Panc1 (cell line): ENCODE measurements around the gene TMEM184A. TPM values are rescaled to one million over a fixed set of nuclear protein-coding genes. Genes with fewer than 3 reads are reported as not detected.

ENCODE experiments used
- ATAC-seq: fragments of 200-7000 bp; cut with Tn5 transposase; 2 replicates; pipeline ENCODE4 v1.9.1; 2020; ENCODE audit warnings: mild to moderate bottlenecking, moderate library complexity
- BruUV-seq: library from RNA; stranded (reverse); fragments of 400-500 nt; replicated peaks from 2 replicates; lab custom pipeline; 2021; lab: Mats Ljungman, UMichigan
- CTCF ChIA-PET: fragments of 300-600 bp; sonication (Branson Sonifier 250); formaldehyde crosslinking; loops from one replicate; lab custom pipeline; 2022; ENCODE audit warnings: antibody characterized with exemption; lab: Charles Lee
- POLR2A ChIA-PET: fragments of 300-600 bp; sonication (Branson Sonifier 250); formaldehyde crosslinking; loops from one replicate; lab custom pipeline; 2022; ENCODE audit warnings: antibody characterized with exemption; lab: Charles Lee
- DNase-seq: peaks from one replicate; pipeline ENCODE4 v3.0.0-alpha.2; 2010; ENCODE audit warnings: low read depth, low spot score
- H3K27ac ChIP-seq: 2 replicates; pipeline ENCODE4 v1.5.1; 2011; ENCODE audit warnings: mild to moderate bottlenecking, low read length, inconsistent platforms
- H3K27me3 ChIP-seq: fragments of 200-500 bp; sonication (Bioruptor generic); 2 replicates; pipeline ENCODE4 v1.6.0; 2014; ENCODE audit warnings: low read length, inconsistent platforms; ENCODE audit not compliant: control insufficient read depth, insufficient read depth
- H3K36me3 ChIP-seq: fragments of 200-500 bp; sonication (Bioruptor generic); 2 replicates; pipeline ENCODE4 v1.5.1; 2014; ENCODE audit warnings: inconsistent platforms, mild to moderate bottlenecking, low read length, moderate library complexity; ENCODE audit not compliant: control insufficient read depth, insufficient read depth
- H3K4me1 ChIP-seq: 2 replicates; pipeline ENCODE4 v1.5.1; 2011; ENCODE audit warnings: inconsistent platforms, mild to moderate bottlenecking, low read length, moderate library complexity; ENCODE audit not compliant: control insufficient read depth, insufficient read depth
- H3K4me3 ChIP-seq, 2 experiments: 2 replicates each; pipeline ENCODE4 v1.5.1; 2011 to 2012; ENCODE audit warnings: low read depth in 2 of 2, low read length in 2 of 2, mild to moderate bottlenecking in 2 of 2, inconsistent platforms in 1 of 2, moderate library complexity in 1 of 2
- H3K9me3 ChIP-seq: fragments of 200-500 bp; sonication (Bioruptor generic); 2 replicates; pipeline ENCODE4 v1.5.1; 2014; ENCODE audit warnings: low read depth, mild to moderate bottlenecking, inconsistent platforms, low read length, moderate library complexity; ENCODE audit not compliant: control insufficient read depth, insufficient read depth
- POLR2AphosphoS5 ChIP-seq: IDR thresholded peaks from 2 replicates; pipeline ENCODE4 v1.6.1; 2012; ENCODE audit warnings: mild to moderate bottlenecking, low read depth, low read length, moderate library complexity
- SIN3A ChIP-seq: IDR thresholded peaks from 2 replicates; pipeline ENCODE4 v1.6.1; 2012; ENCODE audit warnings: low read depth, mild to moderate bottlenecking, low read length, moderate library complexity, borderline replicate concordance; ENCODE audit not compliant: insufficient read depth
- TCF7L2 ChIP-seq: IDR thresholded peaks from 2 replicates; pipeline ENCODE4 v1.6.1; 2011; ENCODE audit warnings: mild to moderate bottlenecking, low read depth, low read length, inconsistent platforms
- in situ Hi-C: cut with HindIII; loops from 2 replicates; pipeline ENCODE4 v1.10.0; 2016; ENCODE audit warnings: low sequenced_read_pairs, low pct_unique_long_range_greater_than_20kb
- intact Hi-C: fragments of 100-400 bp; cut with micrococcal nuclease; formaldehyde crosslinking; loops from one replicate; pipeline ENCODE4 v1.10.0; 2022; ENCODE audit not compliant: unreplicated experiment
- total RNA-seq: library from RNA; stranded (reverse); gene quantifications from one replicate; pipeline ENCODE4 v1.2.1, GENCODE V29; 2021; ENCODE audit not compliant: unreplicated experiment
- TF ChIP-seq, protein P1 (sequence below), 2 experiments: IDR thresholded peaks; 2 replicates each; pipeline ENCODE4 v1.6.1; 2011 to 2012; ENCODE audit warnings: low read depth in 2 of 2, control low read depth in 1 of 2, low read length in 1 of 2, mild to moderate bottlenecking in 1 of 2, moderate library complexity in 1 of 2; ENCODE audit not compliant: insufficient read depth in 1 of 2
- TF ChIP-seq, protein P2 (sequence below): fragments of 450-650 bp; IDR thresholded peaks from 2 replicates; pipeline ENCODE4 v1.5.1; 2017; ENCODE audit warnings: mild to moderate bottlenecking

The TMEM184A gene
- total RNA-seq, 1 experiment from 2014 or later: 9.2 TPM

DNA sequence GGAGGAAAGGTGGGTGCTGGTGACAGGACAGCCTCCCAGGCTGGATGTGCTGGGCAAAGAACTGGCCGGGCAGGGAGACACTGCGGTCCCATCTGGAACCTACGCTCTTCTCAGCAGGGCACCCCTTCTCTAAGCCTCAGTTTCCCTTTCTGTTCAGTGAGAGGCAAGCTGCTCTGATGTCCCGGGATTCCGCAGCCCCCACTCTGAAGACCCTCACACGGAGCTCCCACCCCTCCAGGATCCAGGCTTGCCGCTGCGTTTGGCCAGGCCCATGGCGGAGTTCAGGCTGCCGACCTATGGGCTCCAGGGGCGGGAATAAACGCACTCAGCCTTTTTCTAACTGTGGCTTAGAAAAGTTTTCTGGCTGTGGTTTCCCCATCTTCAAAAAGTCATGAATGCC, 41.6 kb downstream of the TMEM184A start:
- Histone ChIP-seq H3K36me3 (no peaks in the 10 kb centered on the region), H3K9me3 (no peaks in the 10 kb centered on the region), H3K27me3 (no peaks in the 10 kb centered on the region), H3K4me1 (peaks cover 46% of the 10 kb centered on the region), H3K27ac (peak overlapping the region; percentile 85), H3K4me3 (no peak overlapping the region)
- BruUV-seq: no TSS peak
- no peak for ATAC-seq
- intact Hi-C loops: no loop called here
- POLR2A ChIA-PET: no interaction called here
- CTCF ChIA-PET: interaction anchor here (0.7 kb wide), 1 partner anchor 101 kb away, joined by 19 read pairs; no protein-coding TSS in a partner anchor
- TF ChIP-seq, protein P1, sequence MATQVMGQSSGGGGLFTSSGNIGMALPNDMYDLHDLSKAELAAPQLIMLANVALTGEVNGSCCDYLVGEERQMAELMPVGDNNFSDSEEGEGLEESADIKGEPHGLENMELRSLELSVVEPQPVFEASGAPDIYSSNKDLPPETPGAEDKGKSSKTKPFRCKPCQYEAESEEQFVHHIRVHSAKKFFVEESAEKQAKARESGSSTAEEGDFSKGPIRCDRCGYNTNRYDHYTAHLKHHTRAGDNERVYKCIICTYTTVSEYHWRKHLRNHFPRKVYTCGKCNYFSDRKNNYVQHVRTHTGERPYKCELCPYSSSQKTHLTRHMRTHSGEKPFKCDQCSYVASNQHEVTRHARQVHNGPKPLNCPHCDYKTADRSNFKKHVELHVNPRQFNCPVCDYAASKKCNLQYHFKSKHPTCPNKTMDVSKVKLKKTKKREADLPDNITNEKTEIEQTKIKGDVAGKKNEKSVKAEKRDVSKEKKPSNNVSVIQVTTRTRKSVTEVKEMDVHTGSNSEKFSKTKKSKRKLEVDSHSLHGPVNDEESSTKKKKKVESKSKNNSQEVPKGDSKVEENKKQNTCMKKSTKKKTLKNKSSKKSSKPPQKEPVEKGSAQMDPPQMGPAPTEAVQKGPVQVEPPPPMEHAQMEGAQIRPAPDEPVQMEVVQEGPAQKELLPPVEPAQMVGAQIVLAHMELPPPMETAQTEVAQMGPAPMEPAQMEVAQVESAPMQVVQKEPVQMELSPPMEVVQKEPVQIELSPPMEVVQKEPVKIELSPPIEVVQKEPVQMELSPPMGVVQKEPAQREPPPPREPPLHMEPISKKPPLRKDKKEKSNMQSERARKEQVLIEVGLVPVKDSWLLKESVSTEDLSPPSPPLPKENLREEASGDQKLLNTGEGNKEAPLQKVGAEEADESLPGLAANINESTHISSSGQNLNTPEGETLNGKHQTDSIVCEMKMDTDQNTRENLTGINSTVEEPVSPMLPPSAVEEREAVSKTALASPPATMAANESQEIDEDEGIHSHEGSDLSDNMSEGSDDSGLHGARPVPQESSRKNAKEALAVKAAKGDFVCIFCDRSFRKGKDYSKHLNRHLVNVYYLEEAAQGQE (IDR thresholded peaks at IDR 0.05; ENCODE audit: insufficient read depth in 1 of 2, low read depth in 2 of 2, low read length in 1 of 2): no peak
- no peak for TF ChIP-seq TCF7L2
- TF ChIP-seq SIN3A: no peak
- TF ChIP-seq POLR2AphosphoS5: no peak
- DNase-seq: no peak
- in situ Hi-C loops: no loop called here

DNA sequence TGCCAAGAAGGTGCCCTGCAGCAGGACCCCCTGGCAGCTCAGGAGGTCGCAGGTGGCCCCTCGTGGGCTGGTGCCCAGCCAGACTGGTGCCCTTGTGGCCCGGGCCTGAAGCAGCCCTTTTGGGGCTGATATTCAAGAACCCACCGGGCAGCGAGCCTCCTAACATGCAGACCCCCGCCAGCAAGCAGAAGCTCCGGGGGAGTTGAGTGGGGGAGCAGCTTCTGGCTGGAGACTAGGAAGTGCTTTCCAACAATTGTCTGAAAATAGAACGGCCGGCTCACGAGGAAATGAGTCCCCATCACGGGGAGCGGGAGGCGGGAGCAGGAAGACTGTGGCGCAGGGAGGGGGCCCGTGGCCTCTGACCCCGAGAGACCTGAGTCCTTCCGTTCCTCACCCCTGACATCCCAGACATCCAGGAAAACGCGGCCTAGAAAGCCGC, 42.3 kb downstream of the TMEM184A start:
- no peaks in the 10 kb centered on the region for H3K27me3 ChIP-seq
- in situ Hi-C loops: no loop called here
- peaks cover 46% of the 10 kb centered on the region for H3K4me1 ChIP-seq
- POLR2A ChIA-PET: interaction anchor here (0.6 kb wide), 1 partner anchor 9 kb away, joined by 10 read pairs; no protein-coding TSS in a partner anchor
- ATAC-seq (peak; percentile 5), DNase-seq (no peak)
- peak overlapping the region in 1 of 2 experiments; percentile 13; a peak in 1 of 4 replicates for H3K4me3 ChIP-seq
- BruUV-seq: no TSS peak
- CTCF ChIA-PET: interaction anchor here (0.7 kb wide), 1 partner anchor 101 kb away, joined by 19 read pairs; no protein-coding TSS in a partner anchor
- H3K27ac ChIP-seq: peak overlapping the region; percentile 85
- H3K9me3 ChIP-seq: no peaks in the 10 kb centered on the region
- H3K36me3 ChIP-seq: no peaks in the 10 kb centered on the region
- TF ChIP-seq, protein P2, sequence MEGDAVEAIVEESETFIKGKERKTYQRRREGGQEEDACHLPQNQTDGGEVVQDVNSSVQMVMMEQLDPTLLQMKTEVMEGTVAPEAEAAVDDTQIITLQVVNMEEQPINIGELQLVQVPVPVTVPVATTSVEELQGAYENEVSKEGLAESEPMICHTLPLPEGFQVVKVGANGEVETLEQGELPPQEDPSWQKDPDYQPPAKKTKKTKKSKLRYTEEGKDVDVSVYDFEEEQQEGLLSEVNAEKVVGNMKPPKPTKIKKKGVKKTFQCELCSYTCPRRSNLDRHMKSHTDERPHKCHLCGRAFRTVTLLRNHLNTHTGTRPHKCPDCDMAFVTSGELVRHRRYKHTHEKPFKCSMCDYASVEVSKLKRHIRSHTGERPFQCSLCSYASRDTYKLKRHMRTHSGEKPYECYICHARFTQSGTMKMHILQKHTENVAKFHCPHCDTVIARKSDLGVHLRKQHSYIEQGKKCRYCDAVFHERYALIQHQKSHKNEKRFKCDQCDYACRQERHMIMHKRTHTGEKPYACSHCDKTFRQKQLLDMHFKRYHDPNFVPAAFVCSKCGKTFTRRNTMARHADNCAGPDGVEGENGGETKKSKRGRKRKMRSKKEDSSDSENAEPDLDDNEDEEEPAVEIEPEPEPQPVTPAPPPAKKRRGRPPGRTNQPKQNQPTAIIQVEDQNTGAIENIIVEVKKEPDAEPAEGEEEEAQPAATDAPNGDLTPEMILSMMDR: no peak
- TF ChIP-seq SIN3A (no peak), POLR2AphosphoS5 (no peak)
- TF ChIP-seq, protein P1 (IDR thresholded peaks at IDR 0.05; ENCODE audit: insufficient read depth in 1 of 2, low read depth in 2 of 2, low read length in 1 of 2): no peak
- intact Hi-C loops: no loop called here
